Gastrocnemius medialis (tissue), 4 donors: ENCODE measurements around the gene CDK13. TPM values are rescaled to one million over a fixed set of nuclear protein-coding genes. Genes with fewer than 3 reads are reported as not detected.

Experiments used
- ATAC-seq, 2 donors: fragments of 150-250 bp; one replicate each; pipeline ENCODE4 v1.9.1; 2016
- DNase-seq, 2 donors: peaks; one replicate each; pipeline ENCODE4 v3.0.0-alpha.2; 2019
- H3K27ac ChIP-seq, 4 donors: fragments of 200-600 bp; sonication (generic); 1 replicate in 1 of 4; 2 replicates in 3 of 4; pipeline ENCODE4 v1.5.1; 2016 to 2018; ENCODE audit warnings: mild to moderate bottlenecking in 2 of 4, moderate library complexity in 1 of 4
- H3K27me3 ChIP-seq, 3 donors: fragments of 200-600 bp; sonication (generic) in 2 of 3; 1 replicate in 1 of 3; 2 replicates in 2 of 3; pipeline versions ENCODE4 v1.5.1 to v1.6.0; 2016 to 2019; ENCODE audit warnings: mild to moderate bottlenecking in 1 of 3, moderate library complexity in 1 of 3
- H3K36me3 ChIP-seq, 2 donors: fragments of 200-600 bp; sonication (generic) in 1 of 2; one replicate each; pipeline ENCODE4 v1.5.1; 2017 to 2018
- H3K4me1 ChIP-seq, 2 donors: fragments of 200-600 bp; sonication (generic) in 1 of 2; one replicate each; pipeline ENCODE4 v1.5.1; 2016 to 2017; ENCODE audit warnings: mild to moderate bottlenecking in 2 of 2
- H3K4me3 ChIP-seq, 4 donors: fragments of 200-600 bp; sonication (generic) in 3 of 4; 1 replicate in 1 of 4; 2 replicates in 3 of 4; pipeline ENCODE4 v1.5.1; 2016 to 2019; ENCODE audit warnings: mild to moderate bottlenecking in 2 of 4
- H3K9me3 ChIP-seq, 3 donors: fragments of 200-600 bp; sonication (generic) in 2 of 3; 1 replicate in 1 of 3; 2 replicates in 2 of 3; pipeline ENCODE4 v1.5.1; 2016 to 2019
- CTCF ChIP-seq, 5 experiments: fragments of 450-650 bp in 3 of 5; fragments of 200-600 bp in 2 of 5; sonication (generic) in 2 of 5; IDR thresholded peaks in 4 of 5; conservative IDR thresholded peaks in 1 of 5; 1 replicate in 4 of 5; 2 replicates in 1 of 5; pipeline ENCODE4 v1.5.1; 2016 to 2019; ENCODE audit warnings: antibody characterized with exemption in 5 of 5, mild to moderate bottlenecking in 3 of 5, moderate library complexity in 3 of 5
- POLR2A ChIP-seq, 2 donors: fragments of 450-650 bp; IDR thresholded peaks; one replicate each; pipeline ENCODE4 v1.6.1; 2017; ENCODE audit warnings: antibody characterized with exemption in 2 of 2, mild to moderate bottlenecking in 2 of 2, moderate library complexity in 2 of 2
- in situ Hi-C, 4 donors: fragments of 200-750 bp; cut with MboI; loops; one replicate each; pipeline versions ENCODE4 v1.15.0 to v1.8.0; 2017; ENCODE audit warnings: low sequenced_read_pairs in 4 of 4
- intact Hi-C: fragments of 100-400 bp; cut with DNase I; formaldehyde crosslinking; loops from one replicate; pipeline ENCODE4 v1.15.1; 2023; ENCODE audit warnings: low total_unique reads
- total RNA-seq, 4 donors: library from RNA; depleted of rRNA; stranded (reverse); fragments of >200 nt; gene quantifications; one replicate each; pipeline versions ENCODE4 v1.1.0 to v1.2.3, GENCODE V29; 2016

CDK13 gene
- total RNA-seq, 4 donors from 2014 or later, result 25.0 to 50.8 (median 29.4) TPM

GRCh38 chr7:39958038-39958437 lies 8.0 kb downstream of the CDK13 start:
- intact Hi-C loops, result loop anchor here (10.0 kb wide), 1 partner anchor 223 kb away; no protein-coding TSS in a partner anchor
- H3K27me3 ChIP-seq, result no peaks in the 10 kb centered on the region

GRCh38 chr7:39967406-39968161 lies 17.5 kb downstream of the CDK13 start:
- ATAC-seq (no peak), DNase-seq (no peak)
- Histone ChIP-seq H3K27me3 (no peaks in the 10 kb centered on the region), H3K4me1 (peaks cover 8 to 23% of the 10 kb centered on the region in 2 donors), H3K27ac (no peak overlapping the region), H3K4me3 (no peak overlapping the region), H3K36me3 (no peaks in the 10 kb centered on the region), H3K9me3 (no peaks in the 10 kb centered on the region)
- intact Hi-C loops, result no loop called here
- in situ Hi-C loops, result no loop called here
- TF ChIP-seq POLR2A (IDR thresholded peaks at IDR 0.05), result no peak

More at GRCh38 chr7:39958038-39958437, 8.0 kb downstream of the CDK13 start:
- DNase-seq, result no peak
- no peak overlapping the region for H3K4me3 ChIP-seq
- TF ChIP-seq CTCF (IDR thresholded peaks at IDR 0.05 in 4 of 5, conservative IDR thresholded peaks at IDR 0.05 in 1 of 5) (no peak), POLR2A (IDR thresholded peaks at IDR 0.05) (no peak)
- no peak for ATAC-seq
- H3K9me3 ChIP-seq, result no peaks in the 10 kb centered on the region
- no peak overlapping the region for H3K27ac ChIP-seq
- H3K36me3 ChIP-seq, result no peaks in the 10 kb centered on the region
- H3K4me1 ChIP-seq, result peaks cover 39 to 54% of the 10 kb centered on the region in 2 donors
- in situ Hi-C loops, result loop anchor here in 2 of 4 donors (10.0 kb wide), 1 partner anchor 97 kb away; no protein-coding TSS in a partner anchor

- TF ChIP-seq CTCF (IDR thresholded peaks at IDR 0.05 in 4 of 5, conservative IDR thresholded peaks at IDR 0.05 in 1 of 5) (no peak), POLR2A (IDR thresholded peaks at IDR 0.05) (no peak)
- DNase-seq, result no peak
- H3K4me3 ChIP-seq, result no peak overlapping the region
- no peaks in the 10 kb centered on the region for H3K9me3 ChIP-seq
- no peak overlapping the region for H3K27ac ChIP-seq
- no peaks in the 10 kb centered on the region for H3K27me3 ChIP-seq
- peaks cover 16 to 20% of the 10 kb centered on the region in 2 donors for H3K4me1 ChIP-seq
- in situ Hi-C loops (no loop called here), intact Hi-C loops (no loop called here)
- ATAC-seq, result no peak
- no peaks in the 10 kb centered on the region for H3K36me3 ChIP-seq
These were observed 19.4 kb downstream of the CDK13 start for GRCh38 chr7:39969431-39969830.

- Histone ChIP-seq H3K27ac (no peak overlapping the region), H3K4me1 (peaks cover 34 to 36% of the 10 kb centered on the region in 2 donors), H3K27me3 (no peaks in the 10 kb centered on the region), H3K36me3 (no peaks in the 10 kb centered on the region), H3K4me3 (no peak overlapping the region), H3K9me3 (no peaks in the 10 kb centered on the region)
- no peak for DNase-seq
- no peak for ATAC-seq
- no peak for TF ChIP-seq CTCF (IDR thresholded peaks at IDR 0.05 in 4 of 5, conservative IDR thresholded peaks at IDR 0.05 in 1 of 5)
- no peak for TF ChIP-seq POLR2A (IDR thresholded peaks at IDR 0.05)
- in situ Hi-C loops (no loop called here), intact Hi-C loops (no loop called here)
These were observed 21.9 kb downstream of the CDK13 start for GRCh38 chr7:39971924-39972323.

- no peak for DNase-seq
- in situ Hi-C loops, result no loop called here
- ATAC-seq, result no peak
- H3K4me1 ChIP-seq, result peaks cover 47 to 51% of the 10 kb centered on the region in 2 donors
- no peak overlapping the region for H3K27ac ChIP-seq
- H3K4me3 ChIP-seq, result no peak overlapping the region
- no peak for TF ChIP-seq POLR2A (IDR thresholded peaks at IDR 0.05)
- no peak for TF ChIP-seq CTCF (IDR thresholded peaks at IDR 0.05 in 4 of 5, conservative IDR thresholded peaks at IDR 0.05 in 1 of 5)
- intact Hi-C loops, result no loop called here
- no peaks in the 10 kb centered on the region for H3K27me3 ChIP-seq
- H3K9me3 ChIP-seq, result no peaks in the 10 kb centered on the region
- H3K36me3 ChIP-seq, result no peaks in the 10 kb centered on the region
These were observed 23.7 kb downstream of the CDK13 start for GRCh38 chr7:39973801-39974200.
